Measurements from ENCODE around the gene PPP1R9B. TPM values are rescaled to one million over a fixed set of nuclear protein-coding genes. Genes with fewer than 3 reads are reported as not detected.

PPP1R9B gene
- total and polyA plus RNA-seq, 2 of the 8 experiments (the other 6 are each of a cell fraction or from before 2014, with no cell fraction given) = 5.2 to 13.1 TPM

DNA sequence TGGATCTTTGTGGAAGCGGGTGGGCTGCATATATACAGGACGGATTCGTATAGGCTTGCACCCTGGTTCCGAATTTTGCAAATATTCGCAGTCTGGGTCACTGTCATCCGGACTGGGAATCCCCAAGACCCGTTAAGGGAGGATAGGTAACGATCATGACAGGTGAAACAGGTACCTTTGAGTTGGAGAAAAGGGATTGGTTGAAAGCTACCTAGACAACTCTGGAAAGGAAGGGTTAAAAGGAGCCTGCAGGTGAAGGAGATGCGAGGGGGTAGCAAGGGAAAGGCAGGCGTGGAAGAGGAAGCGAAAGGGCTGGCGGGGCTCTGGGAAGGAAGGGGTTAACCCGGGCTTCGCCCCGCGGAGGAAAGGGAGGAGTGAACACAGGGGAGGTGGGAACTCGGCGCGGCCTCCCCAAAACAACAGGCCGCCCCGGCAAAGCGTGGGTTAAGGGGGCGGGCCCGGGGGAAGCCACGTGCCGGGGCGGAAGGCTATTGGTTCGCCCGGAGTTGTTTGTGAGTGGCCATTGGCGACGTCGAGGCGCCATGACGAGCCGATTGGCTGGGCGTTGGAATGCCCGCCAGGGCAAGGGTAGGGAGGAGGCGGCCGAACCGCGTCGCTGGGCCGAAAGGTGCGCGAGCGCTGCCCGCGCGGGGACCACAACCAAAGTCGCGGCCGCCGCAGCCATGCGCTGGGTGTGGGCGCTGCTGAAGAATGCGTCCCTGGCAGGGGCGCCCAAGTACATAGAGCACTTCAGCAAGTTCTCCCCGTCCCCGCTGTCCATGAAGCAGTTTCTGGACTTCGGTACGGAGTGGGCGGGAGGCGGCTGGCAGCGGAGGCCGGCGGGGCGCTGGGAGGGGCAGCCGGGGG lies 55.5 kb downstream of the PPP1R9B start, which contains the start of gene PDK2 (continued):
- TF ChIP-seq BACH1 (IDR thresholded peaks at IDR 0.05; ENCODE audit: low read length) = 0 out of 2 replicates have a peak, but pooled peaks have one; percentile 2
- TF ChIP-seq JUND (IDR thresholded peaks at IDR 0.05; ENCODE audit: low read length) = no peak
- no peak for TF ChIP-seq CBX5 (IDR thresholded peaks at IDR 0.05; ENCODE audit: low read depth, low read length)
- peak; percentile 77 for TF ChIP-seq KDM4A (IDR thresholded peaks at IDR 0.05; ENCODE audit: low read depth, low read length, severe bottlenecking)
- TF ChIP-seq, protein P1, sequence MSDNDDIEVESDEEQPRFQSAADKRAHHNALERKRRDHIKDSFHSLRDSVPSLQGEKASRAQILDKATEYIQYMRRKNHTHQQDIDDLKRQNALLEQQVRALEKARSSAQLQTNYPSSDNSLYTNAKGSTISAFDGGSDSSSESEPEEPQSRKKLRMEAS (IDR thresholded peaks at IDR 0.05) = peak; percentile 94
- no peak for TF ChIP-seq EZH2 (IDR thresholded peaks at IDR 0.05; ENCODE audit: low read depth, low read length, severe bottlenecking)
- no peak for TF ChIP-seq SIRT6 (IDR thresholded peaks at IDR 0.05; ENCODE audit: low read length)
- no peak for TF ChIP-seq CTBP2 (IDR thresholded peaks at IDR 0.05; ENCODE audit: borderline replicate concordance, insufficient read depth, insufficient read length, low read length)
- TF ChIP-seq EGR1 (IDR thresholded peaks at IDR 0.05; ENCODE audit: borderline replicate concordance, low read depth, low read length) = peak; percentile 71
- peak; percentile 83; the same call in 1 of the 2 replicates for TF ChIP-seq TEAD4 (IDR thresholded peaks at IDR 0.05; ENCODE audit: low read depth, low read length)
- TF ChIP-seq TBP (IDR thresholded peaks at IDR 0.05; ENCODE audit: low read depth, low read length) = no peak
- TF ChIP-seq, protein P2, sequence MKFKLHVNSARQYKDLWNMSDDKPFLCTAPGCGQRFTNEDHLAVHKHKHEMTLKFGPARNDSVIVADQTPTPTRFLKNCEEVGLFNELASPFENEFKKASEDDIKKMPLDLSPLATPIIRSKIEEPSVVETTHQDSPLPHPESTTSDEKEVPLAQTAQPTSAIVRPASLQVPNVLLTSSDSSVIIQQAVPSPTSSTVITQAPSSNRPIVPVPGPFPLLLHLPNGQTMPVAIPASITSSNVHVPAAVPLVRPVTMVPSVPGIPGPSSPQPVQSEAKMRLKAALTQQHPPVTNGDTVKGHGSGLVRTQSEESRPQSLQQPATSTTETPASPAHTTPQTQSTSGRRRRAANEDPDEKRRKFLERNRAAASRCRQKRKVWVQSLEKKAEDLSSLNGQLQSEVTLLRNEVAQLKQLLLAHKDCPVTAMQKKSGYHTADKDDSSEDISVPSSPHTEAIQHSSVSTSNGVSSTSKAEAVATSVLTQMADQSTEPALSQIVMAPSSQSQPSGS (IDR thresholded peaks at IDR 0.05; ENCODE audit: low read length) = no peak
